HG02973 (cell line): Measurements from ENCODE around the gene USB1.
"Not testable (repeated sequence)": the region's sequence is repeated elsewhere in the genome, so short reads cannot be mapped to it uniquely, and the experiment has no call there.

Experiments
- ATAC-seq: cut with Tn5 transposase; IDR thresholded peaks from one replicate; pipeline ENCODE4 v1.9.1; 2021; ENCODE audit warnings: moderate library complexity; ENCODE audit not compliant: unreplicated experiment

The USB1 gene

DNA sequence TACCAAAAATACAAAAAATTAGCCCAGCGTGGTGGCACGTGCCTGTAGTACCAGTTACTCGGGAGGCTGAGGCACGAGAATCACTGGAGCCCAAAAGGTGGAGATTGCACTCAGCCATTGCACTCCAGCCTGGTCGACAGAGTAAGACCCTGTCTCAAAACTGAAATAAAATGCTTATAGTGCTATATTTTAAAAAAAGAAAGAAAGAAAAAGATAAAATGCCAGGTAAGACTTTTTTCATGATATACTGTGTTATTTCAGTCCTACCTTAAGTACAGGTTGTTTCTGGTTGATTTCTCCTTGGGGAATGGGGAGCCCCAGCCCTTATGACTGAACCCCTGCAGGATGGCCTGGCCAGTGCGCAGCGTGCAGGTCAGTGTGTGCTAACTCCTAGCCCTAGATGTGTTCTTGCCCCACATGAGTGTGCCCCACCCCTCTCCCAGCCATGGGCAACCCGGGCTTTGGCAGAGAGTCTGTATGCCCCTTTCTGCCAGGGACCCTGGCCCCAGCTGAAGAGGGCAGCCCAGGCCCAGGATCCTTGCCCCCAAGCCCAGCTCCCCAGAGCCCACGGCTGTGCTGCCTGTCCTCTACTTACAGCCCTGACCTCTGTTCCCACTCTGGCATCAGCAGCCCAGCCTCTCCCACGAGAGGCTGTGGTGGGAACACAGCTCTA lies 31.6 kb upstream of the USB1 start:
- no peak for ATAC-seq

DNA sequence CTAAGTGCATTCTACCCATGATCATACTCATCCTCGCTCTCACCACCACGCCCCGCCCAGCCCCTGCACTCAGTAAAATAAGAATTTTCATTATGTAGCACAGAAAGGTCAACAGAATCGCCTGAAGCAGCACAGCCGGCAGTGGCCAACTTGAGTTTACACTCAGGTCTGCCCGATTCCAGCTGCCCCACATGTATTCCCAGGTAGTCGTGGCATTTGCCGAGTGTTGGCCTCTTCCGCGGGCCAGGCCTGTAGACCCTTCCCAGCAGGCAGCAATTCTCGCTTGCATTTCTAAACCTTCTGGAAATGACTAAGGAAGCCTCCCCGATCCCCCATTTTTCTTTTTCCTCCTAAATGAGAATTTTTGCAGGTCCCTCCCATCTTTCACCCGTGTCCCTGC lies 30.9 kb upstream of the USB1 start:
- ATAC-seq: no peak

DNA sequence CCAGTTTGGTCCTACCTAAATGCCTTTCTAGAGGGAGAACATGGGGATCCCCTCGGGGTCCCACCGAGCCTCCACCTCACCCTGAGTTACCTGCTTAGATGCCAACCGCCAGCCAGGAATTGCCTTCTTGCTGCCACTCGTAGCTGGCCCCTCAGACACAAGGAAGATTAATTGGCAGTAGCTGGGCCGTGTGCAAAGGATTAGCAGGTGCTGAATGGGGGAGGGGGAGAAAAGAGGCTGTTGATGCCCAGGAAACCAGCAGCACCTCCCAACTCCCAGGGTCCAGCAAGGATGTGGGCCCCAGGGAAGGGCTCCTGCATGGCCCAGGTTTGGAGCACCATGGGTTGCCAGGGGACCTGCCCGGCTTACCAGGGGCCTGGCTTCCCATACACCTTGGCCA lies 30.2 kb upstream of the USB1 start, which contains the start of gene CNGB1:
CNGB1 (minus strand) TSS at position 159 of the 400 bp plus-strand sequence. CDS start 3,842 bp downstream, outside the sequence.
- ATAC-seq: no peak

DNA sequence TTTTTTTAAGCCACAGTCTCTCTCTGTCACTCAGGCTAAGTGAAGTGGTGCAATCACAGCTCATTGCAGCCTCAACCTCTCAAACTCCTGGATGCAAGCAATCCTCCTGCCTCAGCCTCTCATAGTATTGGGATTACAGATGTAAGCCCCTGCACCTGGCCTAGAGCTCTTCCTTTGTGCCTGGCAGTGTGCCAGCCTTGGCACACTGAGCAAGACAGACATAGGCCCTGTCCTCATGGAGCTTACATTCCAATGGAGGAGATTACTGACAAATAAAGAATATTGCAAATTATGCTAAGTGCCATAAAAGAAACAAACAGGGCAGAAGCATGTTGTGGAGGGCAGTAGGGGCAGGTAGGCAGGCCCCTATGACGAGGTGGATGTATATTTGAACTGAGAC lies 29.4 kb upstream of the USB1 start:
- ATAC-seq: no peak

DNA sequence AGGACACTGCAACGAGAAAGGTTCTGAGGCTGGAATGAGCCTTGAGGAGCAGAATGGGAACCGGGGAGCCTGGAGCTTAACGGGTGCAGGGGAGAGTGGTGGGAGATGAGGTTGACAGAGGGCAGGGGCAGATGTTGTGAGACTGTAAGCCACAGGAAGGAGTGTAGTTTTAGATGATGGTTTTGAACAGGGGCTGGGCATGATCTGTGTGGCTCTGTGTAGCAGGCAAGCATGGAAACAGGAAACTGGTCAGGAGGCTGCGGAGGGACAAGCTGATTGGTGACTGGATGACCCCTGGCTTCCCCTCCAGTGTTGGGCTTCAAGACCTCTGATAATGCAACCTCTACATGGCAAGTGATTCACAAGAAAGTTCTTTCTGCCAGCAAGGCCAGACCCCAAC lies 28.9 kb upstream of the USB1 start:
- no peak for ATAC-seq

DNA sequence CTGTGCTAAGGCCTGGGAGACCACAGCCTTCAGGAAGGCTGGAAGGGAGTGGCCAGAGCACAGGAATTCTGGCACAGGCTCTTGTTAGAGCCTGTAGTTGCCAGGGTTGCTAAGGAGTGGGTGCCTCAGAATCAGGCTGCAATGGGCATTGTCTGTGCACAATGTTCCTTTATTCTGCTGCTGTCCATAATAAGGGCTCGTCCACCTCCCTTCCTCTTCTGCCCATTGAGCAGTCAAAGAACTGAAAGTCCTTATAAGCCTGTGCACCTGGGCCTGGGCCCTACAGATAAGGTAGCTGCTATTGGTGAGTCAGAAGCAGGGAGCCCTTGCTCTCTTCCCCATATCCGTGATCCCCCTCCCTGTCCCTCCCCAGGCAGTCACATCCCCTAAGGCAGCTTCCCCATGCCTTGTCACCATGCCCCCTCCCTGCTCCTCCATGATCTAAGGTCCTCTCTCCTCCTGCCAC lies 24.8 kb upstream of the USB1 start:
- no peak for ATAC-seq

DNA sequence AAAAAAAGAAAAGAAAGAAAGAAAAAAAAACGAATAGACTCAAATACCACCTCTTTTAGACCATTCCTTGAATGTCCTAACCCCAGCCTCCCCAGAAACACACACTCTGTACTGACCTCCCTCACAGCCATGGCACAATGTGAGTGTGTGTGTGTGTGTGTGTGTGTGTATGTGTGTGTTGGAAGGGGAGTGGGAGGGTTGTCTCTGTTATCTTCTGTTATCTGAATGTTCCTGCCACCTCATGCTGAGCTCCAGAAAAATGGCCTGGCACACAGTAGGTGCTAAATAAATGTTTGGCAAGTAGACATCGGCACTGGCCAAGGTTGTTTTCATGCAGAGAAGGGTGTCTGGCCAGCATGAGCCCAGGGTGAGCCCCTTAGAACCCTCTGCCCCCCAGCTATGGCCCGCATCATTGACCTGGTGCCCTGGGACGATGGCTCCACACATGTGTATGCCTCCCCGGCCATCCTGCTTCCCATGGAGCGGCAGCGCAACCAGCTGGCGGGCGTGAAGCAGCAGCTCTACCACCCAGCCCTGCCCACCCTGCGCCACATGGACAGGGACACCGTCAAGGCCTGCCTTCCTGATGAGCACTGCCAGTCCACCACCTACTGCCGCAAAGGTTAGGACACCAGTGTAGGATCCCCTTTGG lies 23.7 kb upstream of the USB1 start:
- ATAC-seq: no peak

DNA sequence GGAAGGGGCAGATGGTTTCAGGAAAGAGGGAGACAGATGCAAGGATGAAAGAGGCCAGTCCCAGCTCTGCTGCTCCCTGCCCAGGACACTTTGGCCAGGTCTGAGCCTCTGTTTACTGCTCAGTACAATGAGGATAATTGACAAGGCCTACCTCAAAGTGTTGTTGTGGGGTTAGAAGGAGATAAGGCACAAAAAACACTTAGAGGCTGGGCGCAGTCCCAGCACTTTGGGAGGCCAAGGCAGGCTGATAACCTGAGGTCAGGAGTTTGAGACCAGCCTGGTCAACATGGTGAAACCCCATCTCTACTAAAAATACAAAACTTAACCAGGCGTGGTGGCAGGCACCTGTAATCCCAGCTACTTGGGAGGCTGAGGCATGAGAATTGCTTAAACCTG lies 23.1 kb upstream of the USB1 start:
- ATAC-seq: not testable (repeated sequence)

DNA sequence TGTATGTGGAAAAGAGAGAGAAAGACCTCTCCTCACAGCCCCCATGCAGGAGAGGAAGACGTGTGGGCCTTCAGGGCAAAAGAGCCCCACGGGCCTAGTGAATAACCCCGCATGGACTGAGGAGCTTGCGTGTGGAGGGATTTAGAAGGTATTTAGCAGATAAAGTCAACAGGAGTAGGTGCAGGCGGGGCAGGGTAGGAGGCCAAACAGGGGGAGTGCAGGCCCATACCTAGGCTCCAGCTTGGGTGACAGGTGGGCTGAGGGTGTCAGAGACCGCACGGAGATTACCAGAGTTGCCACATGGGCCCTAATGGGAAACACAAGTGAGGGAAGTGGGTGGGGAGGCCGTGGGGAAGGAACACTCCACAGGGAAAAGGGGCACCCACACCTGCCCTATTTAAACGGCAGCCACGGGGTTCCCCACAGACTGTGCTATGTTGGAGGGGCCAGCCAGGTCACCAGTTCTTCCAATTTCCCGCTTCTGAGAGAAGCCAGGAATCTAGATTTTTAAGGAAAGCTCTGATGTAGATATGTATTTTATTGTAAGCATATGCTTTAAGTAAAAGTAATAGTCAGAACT lies 22.1 kb upstream of the USB1 start:
- no peak for ATAC-seq

DNA sequence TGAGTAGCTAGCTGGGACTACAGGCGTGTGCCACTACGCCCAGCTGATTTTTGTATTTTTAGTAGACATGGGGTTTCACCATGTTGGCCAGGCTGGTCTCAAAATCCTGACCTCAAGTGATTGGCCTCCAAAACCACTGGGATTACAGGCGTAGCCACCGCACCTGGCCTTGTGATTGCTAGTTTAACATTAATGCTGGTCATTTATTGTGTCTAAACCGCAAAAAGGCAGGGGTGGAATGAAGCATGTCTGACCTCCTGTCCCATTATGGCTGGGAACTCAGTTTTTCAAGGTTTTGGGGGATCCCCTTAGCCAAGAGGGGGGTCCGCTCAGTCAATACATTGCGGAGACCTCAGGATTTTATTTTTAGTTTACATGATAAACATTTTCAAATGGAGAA lies 19.6 kb upstream of the USB1 start:
- ATAC-seq: no peak

DNA sequence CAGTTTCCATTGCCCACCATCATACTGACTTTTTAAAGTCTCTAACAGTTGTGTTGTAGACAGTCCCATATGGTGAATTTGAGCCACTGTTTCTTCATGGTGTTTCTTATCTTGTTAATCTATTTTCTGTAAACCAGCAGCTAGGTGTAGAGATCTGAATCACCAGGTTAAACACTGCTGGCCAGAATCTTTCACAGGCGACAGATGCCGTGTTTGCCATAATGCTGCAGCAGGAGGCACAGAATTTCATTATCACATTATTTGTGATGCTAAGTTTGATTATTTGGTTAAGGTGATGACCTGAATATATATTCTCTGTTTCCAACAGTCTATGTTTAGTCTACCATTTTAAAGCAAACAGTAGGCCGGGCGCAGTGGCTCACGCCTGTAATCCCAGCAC lies 18.8 kb upstream of the USB1 start:
- ATAC-seq: no peak

DNA sequence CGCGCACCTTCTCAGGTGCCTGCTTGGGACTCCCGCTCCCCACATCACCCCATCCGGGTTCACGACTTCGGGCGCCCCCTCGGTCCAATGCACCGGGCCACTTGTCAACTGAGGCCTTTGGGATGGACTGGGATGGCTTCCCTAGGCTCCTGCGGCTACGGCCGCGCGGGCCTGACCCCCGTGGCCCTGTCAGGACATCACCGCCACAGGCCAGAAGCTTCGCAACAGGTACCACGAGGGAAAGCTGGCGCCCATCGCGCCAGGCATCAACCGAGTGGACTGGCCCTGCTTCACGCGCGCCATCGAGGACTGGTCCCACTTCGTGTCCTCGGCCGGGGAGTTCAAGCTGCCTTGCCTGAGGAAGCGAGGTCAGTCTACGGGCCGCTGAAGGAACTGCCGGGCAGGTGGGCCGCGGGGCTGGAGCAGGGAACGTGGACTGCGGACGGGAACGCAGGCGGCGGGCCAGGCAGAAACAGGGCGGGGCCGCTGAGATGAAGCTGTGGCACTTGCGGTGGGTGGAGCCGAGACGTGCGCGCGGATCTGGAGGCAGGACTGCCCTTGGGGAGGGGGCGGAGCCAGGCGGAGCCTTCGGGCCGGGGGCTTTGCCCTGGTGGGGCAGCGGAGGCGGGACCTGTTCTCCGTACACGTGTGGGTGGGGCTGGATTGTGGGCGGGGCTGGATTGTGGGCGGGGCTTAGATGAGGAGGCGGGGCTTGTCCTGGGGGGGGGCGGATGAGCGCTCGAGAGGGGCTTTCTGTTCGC lies 16.6 kb upstream of the USB1 start:
- ATAC-seq: no peak

DNA sequence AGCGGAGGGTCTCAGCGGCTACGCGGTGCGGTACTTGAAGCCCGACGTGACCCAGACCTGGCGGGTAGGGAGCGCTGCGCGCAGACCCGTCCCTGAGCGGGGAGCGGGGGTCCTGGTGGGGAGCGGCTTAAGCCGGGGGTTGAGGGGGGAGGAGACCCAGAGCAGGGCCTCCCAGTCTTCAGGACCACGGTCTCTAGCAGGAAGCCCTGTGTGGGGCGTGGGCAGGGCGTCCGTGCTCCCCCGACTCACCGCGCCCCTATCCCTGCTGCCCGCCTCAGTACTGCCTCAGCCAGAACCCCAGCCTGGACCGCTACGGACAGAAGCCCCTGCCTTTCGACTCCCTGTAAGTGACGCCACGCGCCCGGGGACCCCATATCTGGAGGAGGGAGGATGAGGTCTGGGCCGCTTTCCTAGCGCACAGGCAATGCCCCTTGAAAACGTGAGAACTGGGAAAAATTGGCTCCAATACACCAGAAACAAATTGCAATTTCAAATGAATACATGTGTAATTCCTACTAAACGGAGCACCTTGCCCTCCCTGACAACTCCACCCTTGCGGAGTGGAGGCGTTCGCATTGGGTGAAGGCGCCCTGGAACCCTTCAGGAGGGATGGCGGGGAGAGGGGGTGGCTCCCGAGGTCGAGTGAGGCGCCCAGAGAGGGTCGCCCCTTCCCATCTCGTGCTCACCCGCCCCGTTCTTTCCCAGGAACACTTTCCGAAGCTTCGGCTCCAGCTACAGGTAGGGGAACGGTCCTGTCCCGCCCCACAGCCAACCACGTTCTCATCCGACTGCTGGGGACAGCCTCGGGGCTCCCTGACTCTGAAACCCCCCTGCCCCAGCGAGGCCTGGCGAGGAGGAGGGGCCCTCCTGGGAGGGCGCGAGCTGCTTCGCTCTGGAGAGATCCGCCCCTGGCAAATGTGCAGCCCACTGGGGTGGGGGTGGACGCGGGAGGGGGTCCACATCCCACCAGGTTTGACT lies 15.7 kb upstream of the USB1 start:
- ATAC-seq: no peak

DNA sequence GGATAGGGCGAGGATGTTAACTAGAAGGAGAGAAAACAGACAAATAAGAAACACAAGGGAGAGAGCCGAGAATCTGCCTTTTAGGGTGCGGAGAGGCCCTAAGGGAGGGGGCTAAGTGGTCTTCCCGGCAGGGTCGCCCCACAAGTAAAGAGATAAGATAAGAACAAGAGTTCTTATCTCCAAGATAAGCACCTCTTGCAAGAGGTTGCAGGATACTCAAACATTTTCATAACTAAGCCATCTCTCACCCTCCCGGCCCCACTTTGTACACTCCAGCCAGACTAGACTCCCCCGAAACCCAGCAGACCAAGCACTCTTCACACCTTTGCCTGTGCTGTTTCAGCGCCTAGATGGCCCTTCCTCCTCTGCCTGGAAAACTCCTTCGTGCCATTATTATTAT lies 15.0 kb upstream of the USB1 start:
- no peak for ATAC-seq

DNA sequence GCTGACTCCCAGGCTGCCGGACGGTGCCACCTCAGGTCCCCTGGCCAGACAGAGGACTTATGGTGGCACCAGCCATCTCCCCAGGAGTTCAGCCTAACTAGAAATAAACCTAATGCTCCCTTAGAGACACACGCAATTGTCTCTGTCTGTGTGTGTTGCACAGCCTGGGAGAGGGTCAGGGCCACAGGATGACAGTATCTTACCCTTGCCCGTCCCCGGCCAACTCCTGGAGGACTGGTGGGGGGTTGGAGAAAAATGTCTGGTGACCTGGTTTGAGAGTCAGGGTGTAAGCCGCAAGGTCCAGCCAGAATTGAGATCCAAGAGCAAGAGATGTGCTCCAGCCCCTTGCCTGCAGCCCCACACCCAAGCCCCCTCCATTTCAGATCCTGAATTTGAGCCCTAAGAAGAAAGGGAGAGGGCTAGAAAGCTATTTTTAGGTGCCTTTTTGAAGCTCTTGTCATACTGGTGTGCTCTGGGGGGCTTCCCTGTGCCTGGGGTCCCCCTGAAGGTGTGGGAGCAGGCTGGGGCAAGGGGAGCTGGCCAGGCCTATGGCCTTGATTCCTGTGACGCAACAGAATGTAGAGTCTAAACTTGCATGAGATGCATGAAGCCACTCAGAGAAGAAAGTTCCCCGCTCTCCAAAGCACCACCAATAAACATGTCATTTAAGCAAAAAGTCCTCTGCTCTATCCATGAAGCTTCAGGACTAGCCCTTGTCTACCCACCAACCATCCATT lies 13.6 kb upstream of the USB1 start:
- ATAC-seq: no peak

DNA sequence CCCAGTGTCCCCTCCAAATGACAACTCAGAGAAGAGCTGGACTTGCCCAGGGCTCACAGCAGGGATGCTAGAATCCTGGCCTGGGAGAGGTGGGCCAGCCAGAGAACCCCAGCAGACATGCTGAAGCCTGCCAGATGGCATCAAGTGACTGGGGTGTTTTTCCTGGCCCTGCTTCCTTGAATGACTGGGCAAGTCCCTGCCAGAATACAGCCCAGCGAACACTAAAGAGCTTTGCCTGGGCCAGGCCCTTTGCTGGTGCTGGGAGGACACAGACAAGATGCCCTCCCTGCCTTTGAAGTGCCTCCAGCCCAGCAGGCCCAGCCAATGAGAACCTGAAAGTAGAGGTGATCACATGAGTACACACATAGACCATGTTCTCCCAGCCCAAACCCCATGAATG lies 12.3 kb upstream of the USB1 start:
- no peak for ATAC-seq

DNA sequence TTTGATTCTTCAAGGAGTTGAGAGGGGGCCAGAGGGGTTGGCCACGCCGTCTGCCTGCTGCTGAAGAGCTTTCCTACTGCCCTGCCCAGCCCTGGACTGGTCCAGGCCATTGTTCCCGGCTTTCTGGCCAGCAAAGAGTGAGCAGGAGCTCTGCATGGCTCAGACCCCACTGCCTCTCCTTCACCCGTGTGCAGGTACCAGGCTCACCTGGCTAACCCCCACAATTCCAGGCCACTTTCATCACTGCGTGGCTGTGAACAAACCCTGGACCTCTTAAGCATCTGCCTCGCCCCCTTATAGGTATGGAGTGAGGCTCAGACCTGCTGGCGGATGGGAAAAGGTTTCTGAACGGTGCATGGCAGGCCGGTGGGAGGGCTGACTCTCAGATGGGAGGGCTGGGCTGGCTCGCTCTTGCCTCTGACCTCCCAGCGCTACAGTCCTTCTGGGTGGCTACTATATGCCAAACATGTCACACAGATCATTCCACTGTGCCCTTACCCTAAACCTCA lies 9.6 kb upstream of the USB1 start:
- ATAC-seq: no peak

DNA sequence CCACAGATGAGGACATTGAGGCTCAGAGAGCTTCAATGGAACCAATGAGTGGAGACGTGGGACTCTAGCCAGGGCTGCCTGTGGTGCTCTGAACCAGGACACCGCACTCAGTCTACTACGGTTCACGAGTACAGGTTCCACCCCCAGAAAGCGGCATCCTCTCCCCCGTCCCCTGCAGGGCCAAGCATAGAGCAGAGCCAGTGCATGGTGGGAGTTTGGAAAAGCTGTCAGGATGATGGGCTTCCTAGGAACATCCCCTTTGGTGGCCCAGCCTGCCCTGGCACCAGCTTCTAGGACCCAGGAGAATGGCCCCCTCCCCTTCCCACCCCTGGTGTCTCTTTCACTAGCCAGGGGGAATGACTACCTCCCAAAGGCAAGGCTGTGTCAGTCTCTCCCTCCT lies 9.1 kb upstream of the USB1 start:
- no peak for ATAC-seq

DNA sequence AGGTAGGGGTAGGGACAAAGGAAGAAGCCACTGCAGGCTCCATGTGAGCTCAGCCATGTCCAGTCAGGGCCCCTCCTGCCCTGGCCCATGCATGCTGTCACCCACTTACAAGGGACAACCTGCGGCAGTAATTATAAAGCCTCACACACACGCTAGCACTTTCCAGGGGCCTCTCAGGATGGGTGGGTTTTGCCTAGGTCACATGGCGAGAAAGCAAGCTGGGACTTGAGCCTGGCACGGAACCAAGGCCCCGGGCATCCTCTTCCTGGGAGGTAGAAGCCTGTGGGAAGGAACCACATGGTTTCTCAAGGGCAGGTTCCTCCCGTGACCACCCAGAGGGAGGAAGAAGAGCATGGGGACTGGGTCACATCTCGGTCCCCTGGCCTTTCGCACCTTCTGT lies 7.8 kb upstream of the USB1 start:
- ATAC-seq: no peak

DNA sequence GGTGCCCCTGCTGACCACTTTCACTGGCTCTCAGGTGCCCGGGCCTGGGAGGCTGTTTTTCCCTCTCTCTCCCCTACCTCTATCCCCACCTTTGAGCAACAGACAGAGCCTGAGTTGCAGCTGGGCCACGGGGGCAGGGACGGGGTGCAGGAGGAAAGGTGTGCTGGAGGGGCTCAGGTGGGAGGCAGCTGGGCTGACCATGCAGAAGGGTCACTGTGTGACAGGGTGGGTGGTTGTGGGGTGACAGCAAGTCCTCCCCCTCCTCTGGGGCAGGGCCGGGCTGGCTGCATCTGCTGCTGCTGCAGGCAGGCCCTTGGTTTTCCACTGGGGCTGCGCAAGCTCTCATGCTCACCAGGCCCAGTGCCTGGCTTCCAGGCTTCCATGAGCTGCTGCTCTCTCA lies 7.3 kb upstream of the USB1 start:
- ATAC-seq: no peak
